Measurements from ENCODE around the gene FEM1C.

Gene FEM1C

GRCh38 chr5:115544436-115545350 lies at the start of gene FEM1C:
Gene FEM1C (minus strand): TSS chr5:115544775. CDS start chr5:115543493, 1,282 bp downstream.
- DNase-seq, result peak; percentile 100

GRCh38 chr5:115589043-115589442 lies 44.5 kb upstream of the FEM1C start:
- no peak for DNase-seq

GRCh38 chr5:115588640-115589039 lies 44.1 kb upstream of the FEM1C start:
- no peak for DNase-seq

GRCh38 chr5:115586525-115587146 lies 42.1 kb upstream of the FEM1C start:
- DNase-seq, result no peak

- DNase-seq, result no peak
Measured at GRCh38 chr5:115585265-115585664, 40.7 kb upstream of the FEM1C start.

GRCh38 chr5:115584501-115584900 lies 39.9 kb upstream of the FEM1C start:
- DNase-seq, result no peak

- no peak for DNase-seq
Measured at GRCh38 chr5:115583474-115583873, 38.9 kb upstream of the FEM1C start.

GRCh38 chr5:115580941-115581340 lies 36.4 kb upstream of the FEM1C start:
- DNase-seq, result no peak

GRCh38 chr5:115579747-115580173 lies 35.2 kb upstream of the FEM1C start:
- no peak for DNase-seq

- DNase-seq, result no peak
Measured at GRCh38 chr5:115579216-115579615, 34.6 kb upstream of the FEM1C start.

- no peak for DNase-seq
Measured at GRCh38 chr5:115578657-115579056, 34.1 kb upstream of the FEM1C start.

GRCh38 chr5:115577741-115578140 lies 33.2 kb upstream of the FEM1C start:
- no peak for DNase-seq

GRCh38 chr5:115577329-115577728 lies 32.8 kb upstream of the FEM1C start:
- DNase-seq, result no peak

- no peak for DNase-seq
Measured at GRCh38 chr5:115575167-115576070, 30.8 kb upstream of the FEM1C start.

GRCh38 chr5:115573133-115573532 lies 28.6 kb upstream of the FEM1C start:
- DNase-seq, result no peak

- DNase-seq, result no peak
Measured at GRCh38 chr5:115571441-115571878, 26.9 kb upstream of the FEM1C start.

- DNase-seq, result no peak
Measured at GRCh38 chr5:115568668-115569067, 24.1 kb upstream of the FEM1C start.

- DNase-seq, result no peak
Measured at GRCh38 chr5:115565233-115565632, 20.7 kb upstream of the FEM1C start.

- DNase-seq, result no peak
Measured at GRCh38 chr5:115561176-115561575, 16.6 kb upstream of the FEM1C start.

GRCh38 chr5:115559524-115559923 lies 14.9 kb upstream of the FEM1C start:
- no peak for DNase-seq

GRCh38 chr5:115558388-115558956 lies 13.9 kb upstream of the FEM1C start:
- no peak for DNase-seq

- no peak for DNase-seq
Measured at GRCh38 chr5:115557667-115558387, 13.3 kb upstream of the FEM1C start.

All from CD4-positive, alpha-beta T cell treated with Interleukin-17A for 4 hours (primary cell).